ENCODE data around the gene SLC22A31. TPM values are rescaled to one million over a fixed set of nuclear protein-coding genes. Genes with fewer than 3 reads are reported as not detected.
"Not testable (repeated sequence)": the region's sequence is repeated elsewhere in the genome, so short reads cannot be mapped to it uniquely, and the experiment has no call there.

The SLC22A31 gene
- total and polyA plus RNA-seq, 4 donors = 25.2 to 285 (median 153) TPM

GRCh38 chr16:89191033-89191900, 9.1 kb downstream of the SLC22A31 start:
- DNase-seq = peak in 1 of 3 donors; percentile 8
- Histone ChIP-seq H3K9ac (ENCODE audit: insufficient read depth in 1 of 2, low read length in 2 of 2) (no peak overlapping the region), H3K4me3 (no peak overlapping the region), H3K27ac (ENCODE audit: low read depth in 1 of 2, low read length in 1 of 2) (no peak overlapping the region), H3K27me3 (ENCODE audit: control insufficient read depth in 3 of 3, insufficient read depth in 3 of 3, low read length in 2 of 3) (peaks cover 0 to 8% (median 3%) of the 10 kb centered on the region in 3 donors), H3K36me3 (ENCODE audit: control insufficient read depth in 4 of 4, insufficient read depth in 4 of 4, low read length in 4 of 4) (no peaks in the 10 kb centered on the region), H3K4me1 (ENCODE audit: control insufficient read depth in 5 of 5, insufficient read depth in 5 of 5, low read length in 5 of 5) (peaks cover 0 to 3% (median 0%) of the 10 kb centered on the region in 5 donors), H3K9me3 (ENCODE audit: control insufficient read depth in 4 of 4, insufficient read depth in 3 of 4, low read length in 3 of 4) (no peaks in the 10 kb centered on the region)
- ATAC-seq (ENCODE audit: insufficient read depth, low FRiP score) = no peak
- no peak for TF ChIP-seq CTCF (IDR thresholded peaks at IDR 0.05; ENCODE audit: control extremely low read depth, extremely low read depth)
- WGBS, 2 donors = 47 to 66% methylated on average over 41 to 44 of the region's 44 CpGs

- H3K36me3 ChIP-seq (ENCODE audit: control insufficient read depth in 4 of 4, insufficient read depth in 4 of 4, low read length in 4 of 4) = no peaks in the 10 kb centered on the region
- no peak overlapping the region for H3K4me3 ChIP-seq
- ATAC-seq (ENCODE audit: insufficient read depth, low FRiP score) (no peak), DNase-seq (peak in 1 of 3 donors; percentile 10)
- H3K9ac ChIP-seq (ENCODE audit: insufficient read depth in 1 of 2, low read length in 2 of 2) = no peak overlapping the region
- 70 to 73% methylated on average over 28 of the region's 28 CpGs for WGBS, 2 donors
- peaks cover 0 to 3% (median 0%) of the 10 kb centered on the region in 5 donors for H3K4me1 ChIP-seq (ENCODE audit: control insufficient read depth in 5 of 5, insufficient read depth in 5 of 5, low read length in 5 of 5)
- H3K27me3 ChIP-seq (ENCODE audit: control insufficient read depth in 3 of 3, insufficient read depth in 3 of 3, low read length in 2 of 3) = peaks cover 0 to 8% (median 3%) of the 10 kb centered on the region in 3 donors
- TF ChIP-seq CTCF (IDR thresholded peaks at IDR 0.05; ENCODE audit: control extremely low read depth, extremely low read depth) = no peak
- no peaks in the 10 kb centered on the region for H3K9me3 ChIP-seq (ENCODE audit: control insufficient read depth in 4 of 4, insufficient read depth in 3 of 4, low read length in 3 of 4)
- no peak overlapping the region for H3K27ac ChIP-seq (ENCODE audit: low read depth in 1 of 2, low read length in 1 of 2)
Observed at GRCh38 chr16:89190150-89190958, 10.0 kb downstream of the SLC22A31 start.

GRCh38 chr16:89189358-89190025, 10.8 kb downstream of the SLC22A31 start:
- H3K4me3 ChIP-seq = no peak overlapping the region
- no peaks in the 10 kb centered on the region for H3K36me3 ChIP-seq (ENCODE audit: control insufficient read depth in 4 of 4, insufficient read depth in 4 of 4, low read length in 4 of 4)
- H3K4me1 ChIP-seq (ENCODE audit: control insufficient read depth in 5 of 5, insufficient read depth in 5 of 5, low read length in 5 of 5) = peaks cover 0 to 3% (median 0%) of the 10 kb centered on the region in 5 donors
- WGBS, 2 donors = 58 to 69% methylated on average over 14 of the region's 14 CpGs
- no peak overlapping the region for H3K27ac ChIP-seq (ENCODE audit: low read depth in 1 of 2, low read length in 1 of 2)
- peaks cover 0 to 8% (median 3%) of the 10 kb centered on the region in 3 donors for H3K27me3 ChIP-seq (ENCODE audit: control insufficient read depth in 3 of 3, insufficient read depth in 3 of 3, low read length in 2 of 3)
- H3K9ac ChIP-seq (ENCODE audit: insufficient read depth in 1 of 2, low read length in 2 of 2) = no peak overlapping the region
- no peak for ATAC-seq (ENCODE audit: insufficient read depth, low FRiP score)
- DNase-seq = no peak
- H3K9me3 ChIP-seq (ENCODE audit: control insufficient read depth in 4 of 4, insufficient read depth in 3 of 4, low read length in 3 of 4) = no peaks in the 10 kb centered on the region
- TF ChIP-seq CTCF (IDR thresholded peaks at IDR 0.05; ENCODE audit: control extremely low read depth, extremely low read depth) = no peak

GRCh38 chr16:89188471-89189357, 11.6 kb downstream of the SLC22A31 start:
- WGBS, 2 donors = 93 to 96% methylated on average over 25 of the region's 25 CpGs
- not testable (repeated sequence) for ATAC-seq (ENCODE audit: insufficient read depth, low FRiP score); H3K27me3 ChIP-seq (ENCODE audit: control insufficient read depth in 3 of 3, insufficient read depth in 3 of 3, low read length in 2 of 3); H3K4me3 ChIP-seq; H3K9ac ChIP-seq (ENCODE audit: insufficient read depth in 1 of 2, low read length in 2 of 2); H3K36me3 ChIP-seq (ENCODE audit: control insufficient read depth in 4 of 4, insufficient read depth in 4 of 4, low read length in 4 of 4); H3K27ac ChIP-seq (ENCODE audit: low read depth in 1 of 2, low read length in 1 of 2); H3K4me1 ChIP-seq (ENCODE audit: control insufficient read depth in 5 of 5, insufficient read depth in 5 of 5, low read length in 5 of 5); H3K9me3 ChIP-seq (ENCODE audit: control insufficient read depth in 4 of 4, insufficient read depth in 3 of 4, low read length in 3 of 4); DNase-seq
